Calu3 (cell line): ENCODE results near the gene CA12. TPM values are rescaled to one million over a fixed set of nuclear protein-coding genes. Genes with fewer than 3 reads are reported as not detected.
A peak's percentile ranks its signal among the peaks of the same experiment; 100 is the strongest.

ENCODE experiments used
- BruUV-seq: library from RNA; stranded (reverse); fragments of 400-500 nt; replicated peaks from 2 replicates; lab custom pipeline; 2021; lab: Mats Ljungman, UMichigan
- CTCF ChIA-PET: fragments of 300-600 bp; sonication (Branson Sonifier 250); formaldehyde crosslinking; loops from one replicate; lab custom pipeline; 2022; ENCODE audit warnings: antibody characterized with exemption; lab: Charles Lee
- DNase-seq: peaks from one replicate; pipeline ENCODE4 v3.0.0; 2022
- H3K27ac Mint-ChIP-seq: one replicate; pipeline ENCODE4 v1.8.0; 2022; ENCODE audit warnings: mixed read lengths; ENCODE audit not compliant: unreplicated experiment
- H3K27me3 Mint-ChIP-seq: one replicate; pipeline ENCODE4 v1.8.0; 2022; ENCODE audit warnings: mixed read lengths; ENCODE audit not compliant: unreplicated experiment
- H3K36me3 Mint-ChIP-seq: one replicate; pipeline ENCODE4 v1.8.0; 2022; ENCODE audit warnings: mild to moderate bottlenecking, moderate library complexity, mixed read lengths; ENCODE audit not compliant: insufficient read depth, unreplicated experiment
- H3K4me1 Mint-ChIP-seq: one replicate; pipeline ENCODE4 v1.8.0; 2022; ENCODE audit warnings: mild to moderate bottlenecking, low read depth, mixed read lengths; ENCODE audit not compliant: unreplicated experiment
- H3K4me3 Mint-ChIP-seq: one replicate; pipeline ENCODE4 v1.8.0; 2022; ENCODE audit warnings: mild to moderate bottlenecking, low read depth, moderate library complexity, mixed read lengths; ENCODE audit not compliant: unreplicated experiment
- H3K9me3 Mint-ChIP-seq: one replicate; pipeline ENCODE4 v1.8.0; 2022; ENCODE audit warnings: low read depth, mixed read lengths; ENCODE audit not compliant: unreplicated experiment
- intact Hi-C: fragments of 100-400 bp; cut with micrococcal nuclease; formaldehyde crosslinking; loops from one replicate; pipeline ENCODE4 v1.10.0; 2022; ENCODE audit not compliant: unreplicated experiment
- total RNA-seq: library from RNA; stranded (reverse); gene quantifications from 2 replicates; pipeline ENCODE4 v1.2.3, GENCODE V29; 2022
- TF ChIP-seq, protein P1 (sequence below): fragments of 200-600 bp; IDR thresholded peaks from one replicate; pipeline ENCODE4 v1.8.0; 2022; ENCODE audit warnings: antibody characterized with exemption; ENCODE audit not compliant: unreplicated experiment

CA12 gene
- total RNA-seq, 1 experiment from 2014 or later: 21.5 TPM

DNA sequence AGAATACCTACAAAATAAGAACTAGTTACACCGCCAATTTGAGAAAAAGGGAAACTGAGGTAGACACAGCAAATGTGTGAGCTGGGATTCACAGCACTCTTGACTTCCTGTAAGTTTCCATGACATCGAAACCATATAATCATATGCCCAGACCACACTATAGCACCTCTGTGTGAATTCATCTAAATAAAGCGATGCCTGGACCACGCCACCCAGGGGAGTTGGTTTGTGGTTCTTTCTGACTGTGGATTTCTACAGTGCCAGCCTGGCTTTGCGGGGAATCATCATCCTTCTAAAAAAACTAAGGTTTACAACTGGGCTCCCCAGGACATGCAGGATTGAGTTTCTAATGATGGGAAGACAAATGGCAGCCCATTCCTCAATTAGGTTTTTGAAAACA, 23.5 kb upstream of the CA12 start:
- Mint-ChIP-seq H3K27ac (no peak overlapping the region), H3K4me1 (peaks cover 20% of the 10 kb centered on the region), H3K9me3 (no peaks in the 10 kb centered on the region), H3K4me3 (no peak overlapping the region), H3K36me3 (no peaks in the 10 kb centered on the region), H3K27me3 (no peaks in the 10 kb centered on the region)
- TF ChIP-seq, protein P1, sequence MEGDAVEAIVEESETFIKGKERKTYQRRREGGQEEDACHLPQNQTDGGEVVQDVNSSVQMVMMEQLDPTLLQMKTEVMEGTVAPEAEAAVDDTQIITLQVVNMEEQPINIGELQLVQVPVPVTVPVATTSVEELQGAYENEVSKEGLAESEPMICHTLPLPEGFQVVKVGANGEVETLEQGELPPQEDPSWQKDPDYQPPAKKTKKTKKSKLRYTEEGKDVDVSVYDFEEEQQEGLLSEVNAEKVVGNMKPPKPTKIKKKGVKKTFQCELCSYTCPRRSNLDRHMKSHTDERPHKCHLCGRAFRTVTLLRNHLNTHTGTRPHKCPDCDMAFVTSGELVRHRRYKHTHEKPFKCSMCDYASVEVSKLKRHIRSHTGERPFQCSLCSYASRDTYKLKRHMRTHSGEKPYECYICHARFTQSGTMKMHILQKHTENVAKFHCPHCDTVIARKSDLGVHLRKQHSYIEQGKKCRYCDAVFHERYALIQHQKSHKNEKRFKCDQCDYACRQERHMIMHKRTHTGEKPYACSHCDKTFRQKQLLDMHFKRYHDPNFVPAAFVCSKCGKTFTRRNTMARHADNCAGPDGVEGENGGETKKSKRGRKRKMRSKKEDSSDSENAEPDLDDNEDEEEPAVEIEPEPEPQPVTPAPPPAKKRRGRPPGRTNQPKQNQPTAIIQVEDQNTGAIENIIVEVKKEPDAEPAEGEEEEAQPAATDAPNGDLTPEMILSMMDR: no peak
- BruUV-seq: no TSS peak
- DNase-seq: no peak
- CTCF ChIA-PET: interaction anchor here (0.6 kb wide), 1 partner anchor 116 kb away, joined by 3 read pairs; no protein-coding TSS in a partner anchor
- intact Hi-C loops: loop anchor here (2.0 kb wide), 1 partner anchor 56 kb away; no protein-coding TSS in a partner anchor

DNA sequence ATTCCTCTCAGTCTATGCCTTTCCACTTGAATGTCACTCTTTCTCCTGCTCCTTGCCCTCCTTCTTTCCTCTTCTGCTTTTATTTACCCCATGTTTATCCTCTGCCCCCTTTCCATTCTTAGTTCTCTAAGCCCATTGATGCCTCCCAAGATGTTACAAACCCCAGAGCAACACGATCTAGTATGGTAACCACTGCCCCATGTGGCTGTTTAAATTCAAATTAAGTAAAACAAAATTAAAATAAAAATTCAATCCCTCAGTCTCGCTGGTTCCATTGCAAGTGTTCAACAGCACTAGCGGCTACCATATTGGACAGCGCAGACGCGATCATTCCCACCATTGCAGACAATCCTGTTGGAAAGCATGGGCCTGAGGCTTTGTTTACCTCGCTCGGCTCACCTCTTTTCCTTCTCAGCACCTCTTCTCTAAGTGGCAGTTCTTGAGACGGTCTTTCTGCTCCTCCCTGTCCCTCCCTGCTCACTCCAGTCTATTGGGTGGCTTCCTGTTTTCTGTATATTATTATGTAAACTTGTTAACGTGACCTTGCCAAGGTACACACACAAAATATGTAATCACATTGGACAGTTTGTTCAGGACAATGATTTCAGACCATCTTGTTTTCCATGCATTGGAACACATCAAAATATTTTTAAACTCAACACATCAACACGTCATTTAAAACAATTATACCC, 21.8 kb upstream of the CA12 start:
- intact Hi-C loops: loop anchor here (1.0 to 2.0 kb wide), 2 partner anchors 115 to 237 kb away; no protein-coding TSS in a partner anchor
- no peak for DNase-seq
- Mint-ChIP-seq H3K4me1 (peaks cover 27% of the 10 kb centered on the region), H3K9me3 (no peaks in the 10 kb centered on the region), H3K27me3 (no peaks in the 10 kb centered on the region), H3K27ac (no peak overlapping the region), H3K36me3 (no peaks in the 10 kb centered on the region), H3K4me3 (no peak overlapping the region)
- TF ChIP-seq, protein P1: peak; percentile 0
- CTCF ChIA-PET: interaction anchor here (0.6 to 1.9 kb wide), 16 partner anchors 12 to 237 kb away, joined by 3 to 37 read pairs (median 4); no protein-coding TSS in a partner anchor
- no TSS peak for BruUV-seq

DNA sequence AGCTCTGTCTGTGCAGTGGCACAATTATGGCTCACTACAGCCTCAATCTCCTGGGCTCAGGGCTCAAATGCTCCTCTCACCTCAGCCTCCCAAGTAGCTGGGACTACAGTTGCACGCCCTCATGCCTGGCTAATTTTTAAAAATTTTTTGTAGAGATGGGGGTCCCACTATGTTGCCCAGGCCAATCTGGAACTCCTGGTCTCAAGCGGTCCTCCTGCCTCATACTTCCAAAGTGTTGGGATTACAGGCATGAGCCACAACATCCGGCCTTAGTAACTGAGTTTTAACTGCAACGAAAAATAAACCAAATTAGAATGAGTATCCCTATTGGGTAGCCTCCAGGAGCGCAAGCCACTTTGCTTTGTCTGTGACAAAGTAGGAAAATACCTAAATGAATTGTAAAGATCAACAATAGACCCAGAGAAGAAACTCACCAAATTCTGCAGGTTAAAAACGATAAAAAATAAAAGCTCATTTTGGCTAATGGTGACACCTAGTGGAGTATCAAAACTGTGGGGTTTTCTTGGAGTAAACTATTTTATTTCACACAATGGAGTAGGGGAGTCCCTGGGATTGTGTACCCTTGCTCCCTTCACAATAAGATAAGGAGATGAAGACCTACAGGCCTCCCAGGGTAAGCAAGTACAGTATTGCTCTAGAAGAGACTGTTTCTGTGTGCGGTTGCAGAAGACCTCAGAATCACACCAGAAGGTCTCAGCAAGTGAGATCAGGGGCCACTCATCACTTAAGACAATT, 21.0 kb upstream of the CA12 start:
- TF ChIP-seq, protein P1: no peak
- peak; percentile 32 for DNase-seq
- Mint-ChIP-seq H3K36me3 (no peaks in the 10 kb centered on the region), H3K27ac (no peak overlapping the region), H3K4me3 (no peak overlapping the region), H3K27me3 (no peaks in the 10 kb centered on the region), H3K4me1 (peaks cover 28% of the 10 kb centered on the region), H3K9me3 (no peaks in the 10 kb centered on the region)
- intact Hi-C loops: loop anchor here (1.0 to 2.0 kb wide), 2 partner anchors 114 to 236 kb away; no protein-coding TSS in a partner anchor
- BruUV-seq: no TSS peak
- CTCF ChIA-PET: interaction anchor here (0.6 to 1.9 kb wide), 17 partner anchors 11 to 237 kb away, joined by 3 to 37 read pairs (median 3); no protein-coding TSS in a partner anchor

DNA sequence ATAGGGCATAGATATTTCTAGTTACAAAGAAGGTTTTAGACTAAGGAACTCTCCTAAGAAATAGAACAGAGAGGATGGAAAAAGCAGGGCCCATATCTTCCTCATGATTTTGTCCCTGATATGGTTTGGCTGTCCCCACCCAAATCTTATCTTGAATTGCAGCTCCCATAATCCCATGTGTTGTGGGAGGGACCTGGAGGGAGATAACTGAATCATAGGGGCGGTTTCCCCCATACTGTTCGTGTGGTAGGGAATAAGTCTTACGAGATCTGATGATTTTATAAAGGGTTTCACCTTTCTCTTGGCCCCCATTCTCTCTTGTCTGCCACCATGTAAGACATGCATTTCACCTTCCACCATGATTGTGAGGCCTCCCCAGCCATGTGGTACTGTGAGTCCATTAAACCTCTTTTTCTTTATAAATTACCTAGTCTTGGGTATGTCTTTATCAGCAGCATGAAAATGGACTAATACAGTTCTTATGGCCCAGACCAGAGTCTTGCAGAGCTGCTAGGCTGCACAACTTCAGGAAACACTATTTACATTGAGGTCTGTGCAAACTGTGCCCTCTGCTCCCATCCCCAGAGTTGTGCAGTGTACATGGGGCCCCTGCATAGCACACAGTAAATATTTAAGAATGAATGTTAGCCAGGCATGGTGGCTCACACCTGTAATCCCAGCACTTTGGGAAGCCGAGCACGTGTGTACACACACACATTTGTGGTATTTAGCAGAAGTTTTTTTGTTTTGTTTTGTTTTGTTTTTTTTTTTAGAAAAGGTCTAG, 20.3 kb upstream of the CA12 start:
- H3K27ac Mint-ChIP-seq: no peak overlapping the region
- TF ChIP-seq, protein P1: no peak
- DNase-seq: no peak
- H3K9me3 Mint-ChIP-seq: no peaks in the 10 kb centered on the region
- intact Hi-C loops: loop anchor here (2.0 kb wide), 1 partner anchor 235 kb away; no protein-coding TSS in a partner anchor
- H3K36me3 Mint-ChIP-seq: no peaks in the 10 kb centered on the region
- no peaks in the 10 kb centered on the region for H3K27me3 Mint-ChIP-seq
- H3K4me1 Mint-ChIP-seq: peaks cover 22% of the 10 kb centered on the region
- CTCF ChIA-PET: interaction anchor here (0.7 to 1.9 kb wide), 15 partner anchors 11 to 236 kb away, joined by 3 to 37 read pairs (median 3); no protein-coding TSS in a partner anchor
- no TSS peak for BruUV-seq
- no peak overlapping the region for H3K4me3 Mint-ChIP-seq
